ENCODE measurements around the gene MAGI1.

GRCh38 chr3:65575376-65575840 is 463.3 kb downstream of the MAGI1 start:
- TF ChIP-seq GABPA (IDR thresholded peaks at IDR 0.05; ENCODE audit: low read depth) (no peak), POLR2AphosphoS5 (IDR thresholded peaks at IDR 0.05; ENCODE audit: low read depth, low read length) (no peak)

Data from SK-N-SH (cell line).